ENCODE results near the gene ALK.

GRCh38 chr2:29229640-29230039 lies 691.7 kb downstream of the ALK start:
- no peak for TF ChIP-seq CTCF (IDR thresholded peaks at IDR 0.05; ENCODE audit: low read depth, low read length)
- no peak for TF ChIP-seq EZH2phosphoT487 (IDR thresholded peaks at IDR 0.05; ENCODE audit: low read depth)
